OCI-LY7 (cell line): ENCODE data around the gene RP9. TPM values are rescaled to one million over a fixed set of nuclear protein-coding genes. Genes with fewer than 3 reads are reported as not detected.

Source experiments
- BruUV-seq: library from RNA; stranded (reverse); fragments of 400-500 nt; replicated peaks from 2 replicates; lab custom pipeline; 2021; lab: Mats Ljungman, UMichigan
- CTCF ChIA-PET: fragments of 300-600 bp; sonication (Branson Sonifier 250); formaldehyde crosslinking; loops from one replicate; lab custom pipeline; 2022; ENCODE audit warnings: antibody characterized with exemption; ENCODE audit not compliant: unreplicated experiment; lab: Charles Lee
- POLR2A ChIA-PET: fragments of 300-600 bp; sonication (Branson Sonifier 250); formaldehyde crosslinking; loops from one replicate; lab custom pipeline; 2022; ENCODE audit warnings: antibody characterized with exemption; lab: Charles Lee
- DNase-seq: peaks from one replicate; pipeline ENCODE4 v3.0.0-alpha.2; 2015; ENCODE audit warnings: low spot score
- H2AFZ ChIP-seq: fragments of 200-600 bp; sonication (generic), shearing (Covaris generic); 2 replicates; pipeline ENCODE4 v1.6.1; 2014; ENCODE audit warnings: mild to moderate bottlenecking, antibody characterized with exemption, low read length, moderate library complexity
- H3K27ac ChIP-seq: fragments of 200-600 bp; sonication (generic); 2 replicates; pipeline ENCODE4 v1.5.1; 2014; ENCODE audit warnings: mixed run types, low read depth, mild to moderate bottlenecking, moderate library complexity, low read length, inconsistent platforms; ENCODE audit not compliant: poor library complexity, severe bottlenecking
- H3K36me3 ChIP-seq: fragments of 200-600 bp; sonication (generic); 2 replicates; pipeline ENCODE4 v1.6.1; 2014; ENCODE audit warnings: mild to moderate bottlenecking, antibody characterized with exemption, low read length, moderate library complexity, mixed read lengths; ENCODE audit not compliant: insufficient read depth
- H3K4me1 ChIP-seq: fragments of 200-600 bp; sonication (generic); 2 replicates; pipeline ENCODE4 v1.5.1; 2014; ENCODE audit warnings: mild to moderate bottlenecking, low read length; ENCODE audit not compliant: insufficient read depth, poor library complexity, severe bottlenecking
- H3K4me2 ChIP-seq: fragments of 200-600 bp; sonication (generic); 2 replicates; pipeline ENCODE4 v1.6.1; 2014; ENCODE audit warnings: mild to moderate bottlenecking, low read length
- H3K4me3 ChIP-seq: fragments of 200-600 bp; sonication (generic); 2 replicates; pipeline ENCODE4 v1.5.1; 2014; ENCODE audit warnings: mild to moderate bottlenecking, low read depth, low read length; ENCODE audit not compliant: poor library complexity, severe bottlenecking
- H3K79me2 ChIP-seq: fragments of 200-600 bp; sonication (generic); 2 replicates; pipeline ENCODE4 v1.6.1; 2016; ENCODE audit warnings: low read depth, mild to moderate bottlenecking, low read length, moderate library complexity, mixed read lengths; ENCODE audit not compliant: insufficient read depth
- H3K9me2 ChIP-seq: fragments of 200-600 bp; sonication (generic); 2 replicates; pipeline ENCODE4 v1.6.1; 2016; ENCODE audit warnings: mild to moderate bottlenecking, low read length, mixed read lengths; ENCODE audit not compliant: insufficient read depth
- H3K9me3 ChIP-seq: fragments of 200-600 bp; sonication (generic); 2 replicates; pipeline ENCODE4 v1.6.1; 2014; ENCODE audit warnings: mild to moderate bottlenecking, mixed run types, low read length, mixed read lengths
- H4K20me1 ChIP-seq: fragments of 200-600 bp; sonication (generic); 2 replicates; pipeline ENCODE4 v1.6.1; 2014; ENCODE audit warnings: mild to moderate bottlenecking, antibody characterized with exemption, low read length, moderate library complexity, mixed read lengths; ENCODE audit not compliant: insufficient read depth
- CTCF ChIP-seq: fragments of 200-600 bp; sonication (generic); conservative IDR thresholded peaks from 2 replicates; pipeline ENCODE4 v1.5.1; 2014; ENCODE audit warnings: mild to moderate bottlenecking, antibody characterized with exemption, low read length, moderate library complexity, mixed read lengths
- EZH2phosphoT487 ChIP-seq: fragments of 200-600 bp; sonication (generic); IDR thresholded peaks from 2 replicates; pipeline ENCODE4 v1.6.1; 2018; ENCODE audit warnings: low read depth, borderline replicate concordance, mild to moderate bottlenecking, mixed run types, antibody characterized with exemption, low read length, moderate library complexity, mixed read lengths
- intact Hi-C: fragments of 100-400 bp; cut with micrococcal nuclease; formaldehyde crosslinking; loops from one replicate; pipeline ENCODE4 v1.10.0; 2022; ENCODE audit not compliant: unreplicated experiment
- total RNA-seq, 2 experiments: library from RNA; depleted of rRNA in 1 of 2; stranded (reverse); fragments of >200 nt in 1 of 2; shearing (Covaris generic) in 1 of 2; gene quantifications; 2 replicates each; pipeline ENCODE4 v1.2.3, GENCODE V29; 2014 to 2022

The RP9 gene
- total RNA-seq, 2 experiments from 2014 or later = 22.0 to 23.3 TPM

- DNase-seq = no peak
- no peaks in the 10 kb centered on the region for H3K36me3 ChIP-seq
- H3K4me1 ChIP-seq = peaks cover 9% of the 10 kb centered on the region
- H3K9me3 ChIP-seq = 0 out of 2 replicates have a peak, but pooled peaks cover under 1% of the 10 kb centered on the region
- intact Hi-C loops = no loop called here
- no peak overlapping the region for H3K4me3 ChIP-seq
- ChIA-PET CTCF (no interaction called here), POLR2A (interaction anchor here (1.2 kb wide), 1 partner anchor 9 kb away, joined by 3 read pairs; no protein-coding TSS in a partner anchor)
- H2AFZ ChIP-seq = no peak overlapping the region
- TF ChIP-seq EZH2phosphoT487 (no peak), CTCF (no peak)
- H3K4me2 ChIP-seq = no peak overlapping the region
- no TSS peak for BruUV-seq
- H3K27ac ChIP-seq = no peak overlapping the region
- H3K79me2 ChIP-seq = no peaks in the 10 kb centered on the region
- H4K20me1 ChIP-seq = no peaks in the 10 kb centered on the region
- no peaks in the 10 kb centered on the region for H3K9me2 ChIP-seq
These were observed 33.2 kb downstream of the RP9 start for GRCh38 chr7:33075818-33076518.

GRCh38 chr7:33073243-33073642 is 36.0 kb downstream of the RP9 start:
- H2AFZ ChIP-seq = no peak overlapping the region
- intact Hi-C loops = no loop called here
- ChIA-PET POLR2A (interaction anchor here (0.6 to 2.4 kb wide), 8 partner anchors 10 to 220 kb away, joined by 3 to 10 read pairs (median 5); partner anchors contain the start of gene NT5C3A), CTCF (no interaction called here)
- no peak overlapping the region for H3K27ac ChIP-seq
- peaks cover 16% of the 10 kb centered on the region for H3K9me3 ChIP-seq
- H3K4me1 ChIP-seq = peaks cover 9% of the 10 kb centered on the region
- no peak for DNase-seq
- no peaks in the 10 kb centered on the region for H3K36me3 ChIP-seq
- no peak for TF ChIP-seq CTCF
- no peak for TF ChIP-seq EZH2phosphoT487
- H4K20me1 ChIP-seq = no peaks in the 10 kb centered on the region
- no TSS peak for BruUV-seq
- H3K4me3 ChIP-seq = no peak overlapping the region
- no peak overlapping the region for H3K4me2 ChIP-seq
- H3K9me2 ChIP-seq = no peaks in the 10 kb centered on the region
- no peaks in the 10 kb centered on the region for H3K79me2 ChIP-seq

GRCh38 chr7:33072471-33072870 is 36.7 kb downstream of the RP9 start:
- TF ChIP-seq EZH2phosphoT487 = no peak
- no peak for TF ChIP-seq CTCF

More at GRCh38 chr7:33072471-33072870, 36.7 kb downstream of the RP9 start:
- Histone ChIP-seq H3K4me1 (peaks cover 9% of the 10 kb centered on the region), H3K4me3 (no peak overlapping the region), H3K4me2 (no peak overlapping the region), H3K36me3 (no peaks in the 10 kb centered on the region), H3K9me3 (peaks cover 16% of the 10 kb centered on the region), H4K20me1 (no peaks in the 10 kb centered on the region), H3K9me2 (no peaks in the 10 kb centered on the region), H3K79me2 (no peaks in the 10 kb centered on the region), H2AFZ (no peak overlapping the region), H3K27ac (no peak overlapping the region)
- no peak for DNase-seq
- BruUV-seq = no TSS peak
- intact Hi-C loops = no loop called here
- CTCF ChIA-PET = no interaction called here
- POLR2A ChIA-PET = interaction anchor here (1.0 to 2.4 kb wide), 6 partner anchors 9 to 61 kb away, joined by 3 to 10 read pairs (median 7); partner anchors contain the start of gene NT5C3A
